Gastroesophageal sphincter (tissue), 4 donors: Measurements from ENCODE around the gene C13orf42. TPM values are rescaled to one million over a fixed set of nuclear protein-coding genes. Genes with fewer than 3 reads are reported as not detected.
A peak's percentile ranks its signal among the peaks of the same experiment; 100 is the strongest.

Experiments used
- ATAC-seq: fragments of 150-250 bp; one replicate; pipeline ENCODE4 v1.9.1; 2016; ENCODE audit warnings: mild to moderate bottlenecking, moderate library complexity
- H3K27ac ChIP-seq, 4 donors: fragments of 200-600 bp; sonication (generic) in 3 of 4; 1 replicate in 3 of 4; 2 replicates in 1 of 4; pipeline ENCODE4 v1.5.1; 2016 to 2019
- H3K27me3 ChIP-seq: fragments of 200-600 bp; sonication (generic); one replicate; pipeline ENCODE4 v1.5.1; 2019
- H3K36me3 ChIP-seq, 2 donors: fragments of 200-600 bp; sonication (generic); one replicate each; pipeline ENCODE4 v1.5.1; 2019; ENCODE audit warnings: control low read depth in 1 of 2
- H3K4me1 ChIP-seq, 3 donors: fragments of 200-600 bp; sonication (generic); 1 replicate in 2 of 3; 2 replicates in 1 of 3; pipeline ENCODE4 v1.5.1; 2016 to 2019; ENCODE audit warnings: control low read depth in 2 of 3
- H3K4me3 ChIP-seq, 2 donors: fragments of 200-600 bp; sonication (generic); one replicate each; pipeline ENCODE4 v1.5.1; 2019; ENCODE audit warnings: mild to moderate bottlenecking in 1 of 2, moderate library complexity in 1 of 2
- H3K9me3 ChIP-seq, 3 donors: fragments of 200-600 bp; sonication (generic); one replicate each; pipeline ENCODE4 v1.5.1; 2017 to 2019; ENCODE audit warnings: control low read depth in 2 of 3
- CTCF ChIP-seq, 4 experiments: fragments of 200-600 bp in 2 of 4; fragments of 450-650 bp in 2 of 4; sonication (generic) in 1 of 4; IDR thresholded peaks; one replicate each; pipeline ENCODE4 v1.5.1; 2017 to 2019; ENCODE audit warnings: antibody characterized with exemption in 4 of 4, mild to moderate bottlenecking in 2 of 4, moderate library complexity in 2 of 4
- EP300 ChIP-seq: sonication (generic); formaldehyde crosslinking; IDR thresholded peaks from one replicate; pipeline ENCODE4 v1.6.1; 2017; ENCODE audit warnings: antibody characterized with exemption, mild to moderate bottlenecking
- POLR2A ChIP-seq, 2 donors: fragments of 450-650 bp; IDR thresholded peaks; one replicate each; pipeline ENCODE4 v1.6.1; 2017; ENCODE audit warnings: antibody characterized with exemption in 2 of 2, mild to moderate bottlenecking in 2 of 2, moderate library complexity in 1 of 2
- POLR2AphosphoS5 ChIP-seq: sonication (generic); formaldehyde crosslinking; IDR thresholded peaks from one replicate; pipeline ENCODE4 v1.6.1; 2017; ENCODE audit warnings: antibody characterized with exemption
- WGBS, 2 donors: methylation state at CpG; one replicate each; pipeline ENCODE4 v1.1.5; 2018; ENCODE audit warnings: low coverage in 1 of 2; 5-methylcytosine and 5-hydroxymethylcytosine counted together
- total RNA-seq, 4 donors: library from RNA; depleted of rRNA; stranded (reverse); fragments of >200 nt; gene quantifications; one replicate each; pipeline ENCODE4 v1.1.0, GENCODE V29; 2016

Gene C13orf42
- total RNA-seq, 4 donors from 2014 or later = 0.46 TPM; not detected in 3

DNA sequence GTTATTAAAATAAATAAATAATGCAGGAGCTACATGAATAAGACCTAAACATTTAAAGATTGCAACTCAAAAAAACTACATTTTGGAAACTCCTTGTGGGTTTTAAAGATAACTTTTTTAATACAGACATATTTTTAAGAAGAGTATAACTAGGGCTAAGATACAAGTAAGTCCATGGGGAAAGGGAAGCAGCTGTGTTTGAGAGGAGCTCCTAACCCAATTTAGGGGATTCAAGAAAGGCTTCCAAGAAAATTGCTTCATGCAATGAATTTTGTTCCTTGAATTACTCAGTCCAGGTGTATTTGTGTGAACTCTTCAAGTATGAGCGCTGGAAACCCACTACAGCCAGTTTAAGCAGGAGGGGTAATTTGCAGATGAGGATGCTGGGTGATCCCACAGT lies 44.1 kb upstream of the C13orf42 start:
- Histone ChIP-seq H3K9me3 (no peaks in the 10 kb centered on the region), H3K4me1 (peaks cover 0 to 12% (median 0%) of the 10 kb centered on the region in 3 donors), H3K27me3 (no peaks in the 10 kb centered on the region), H3K36me3 (no peaks in the 10 kb centered on the region), H3K27ac (no peak overlapping the region), H3K4me3 (no peak overlapping the region)
- no peak for ATAC-seq
- WGBS, 2 donors = 73 to 88% methylated on average over 1 of the region's 1 CpG
- TF ChIP-seq CTCF (IDR thresholded peaks at IDR 0.05) (no peak), EP300 (no peak), POLR2AphosphoS5 (no peak), POLR2A (IDR thresholded peaks at IDR 0.05) (no peak)

- Histone ChIP-seq H3K36me3 (no peaks in the 10 kb centered on the region), H3K27ac (peak overlapping the region in 1 of 4 donors; percentile 13), H3K27me3 (no peaks in the 10 kb centered on the region), H3K4me3 (no peak overlapping the region), H3K4me1 (peaks cover 0 to 12% (median 0%) of the 10 kb centered on the region in 3 donors), H3K9me3 (no peaks in the 10 kb centered on the region)
- ATAC-seq = peak; percentile 39
- 36 to 45% methylated on average over 4 to 7 of the region's 7 CpGs for WGBS, 2 donors
- TF ChIP-seq EP300 = no peak
- TF ChIP-seq POLR2A (IDR thresholded peaks at IDR 0.05) = no peak
Measured at GRCh38 chr13:51154029-51154555, 43.0 kb upstream of the C13orf42 start.

DNA sequence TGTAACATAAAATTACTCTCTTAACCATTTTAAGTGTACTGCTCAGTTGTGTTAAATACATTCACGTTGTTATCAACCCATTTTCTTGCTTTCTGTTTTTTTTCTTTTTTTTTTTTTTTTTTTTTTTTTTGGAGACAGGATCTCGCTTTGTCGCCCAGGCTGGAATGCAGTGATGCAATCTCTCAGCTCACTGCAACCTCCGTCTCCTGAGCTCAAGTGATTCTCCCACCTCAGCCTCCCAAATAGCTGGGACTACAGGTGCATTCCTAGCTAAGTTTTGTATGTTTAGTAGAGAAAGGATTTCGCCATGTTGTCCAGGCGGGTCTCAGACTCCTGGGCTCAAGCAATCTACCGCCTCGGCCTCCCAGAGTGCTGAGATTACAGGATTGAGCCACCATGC lies 42.5 kb upstream of the C13orf42 start:
- TF ChIP-seq POLR2A (IDR thresholded peaks at IDR 0.05) (no peak), CTCF (IDR thresholded peaks at IDR 0.05) (no peak), POLR2AphosphoS5 (no peak), EP300 (no peak)
- no peaks in the 10 kb centered on the region for H3K36me3 ChIP-seq
- H3K4me1 ChIP-seq = peaks cover 0 to 12% (median 0%) of the 10 kb centered on the region in 3 donors
- H3K27ac ChIP-seq = no peak overlapping the region
- H3K27me3 ChIP-seq = no peaks in the 10 kb centered on the region
- WGBS, 2 donors = 82 to 87% methylated on average over 4 to 8 of the region's 8 CpGs
- H3K9me3 ChIP-seq = no peaks in the 10 kb centered on the region
- ATAC-seq = no peak
- H3K4me3 ChIP-seq = no peak overlapping the region

GRCh38 chr13:51152701-51153100 lies 41.6 kb upstream of the C13orf42 start:
- Histone ChIP-seq H3K27me3 (no peaks in the 10 kb centered on the region), H3K9me3 (no peaks in the 10 kb centered on the region), H3K4me3 (no peak overlapping the region), H3K4me1 (peaks cover 0 to 12% (median 0%) of the 10 kb centered on the region in 3 donors), H3K27ac (no peak overlapping the region), H3K36me3 (no peaks in the 10 kb centered on the region)
- ATAC-seq = no peak
- 78% methylated on average over 4 of the region's 5 CpGs; no CpG with 5 or more reads in 1 of the 2 donors for WGBS, 2 donors
- TF ChIP-seq POLR2A (IDR thresholded peaks at IDR 0.05) = no peak
- no peak for TF ChIP-seq POLR2AphosphoS5
- TF ChIP-seq EP300 = no peak
- TF ChIP-seq CTCF (IDR thresholded peaks at IDR 0.05) = no peak

- Histone ChIP-seq H3K27me3 (no peaks in the 10 kb centered on the region), H3K9me3 (no peaks in the 10 kb centered on the region), H3K4me3 (no peak overlapping the region), H3K27ac (no peak overlapping the region), H3K36me3 (no peaks in the 10 kb centered on the region), H3K4me1 (peaks cover 0 to 12% (median 0%) of the 10 kb centered on the region in 3 donors)
- no peak for ATAC-seq
- TF ChIP-seq EP300 (no peak), POLR2AphosphoS5 (no peak), POLR2A (IDR thresholded peaks at IDR 0.05) (no peak), CTCF (IDR thresholded peaks at IDR 0.05) (no peak)
- no CpG with 5 or more reads among the region's 1 CpG for WGBS, 2 donors
Measured at GRCh38 chr13:51151463-51151862, 40.4 kb upstream of the C13orf42 start.
